ENCODE data around the gene RIBC2.

RIBC2 gene

DNA sequence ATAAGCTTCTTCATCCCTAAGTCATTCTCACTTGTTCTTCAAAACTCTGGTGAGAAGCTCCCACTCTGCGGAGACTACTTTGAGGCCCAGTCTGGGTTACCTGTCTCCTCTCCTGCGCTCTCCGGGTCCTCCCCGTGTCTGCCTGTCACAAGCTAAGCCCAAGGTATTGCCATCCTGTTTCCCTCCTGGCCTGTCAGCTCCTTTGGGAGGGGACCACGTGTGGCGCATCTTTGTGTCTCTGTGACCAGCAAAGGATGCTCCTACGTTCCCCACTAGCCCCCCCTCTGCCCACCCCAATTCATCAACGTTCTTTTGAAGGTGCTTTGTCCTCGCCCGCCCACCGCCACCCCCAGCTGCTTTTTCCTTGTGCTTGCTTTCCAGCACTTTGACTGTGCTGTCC is 57.4 kb downstream of the RIBC2 start:
- H3K27ac ChIP-seq (ENCODE audit: insufficient read depth, low read length, poor library complexity, severe bottlenecking): no peak overlapping the region
- DNase-seq: no peak
- H3K4me3 ChIP-seq (ENCODE audit: insufficient read depth, low read depth, low read length, poor library complexity, severe bottlenecking): no peak overlapping the region
- H3K9me3 ChIP-seq (ENCODE audit: control insufficient read depth, low read length): no peaks in the 10 kb centered on the region
- peaks cover 3% of the 10 kb centered on the region for H3K27me3 ChIP-seq (replicated peaks; ENCODE audit: control insufficient read depth, insufficient read depth, low read length, poor library complexity, severe bottlenecking)
- no peaks in the 10 kb centered on the region for H3K36me3 ChIP-seq (ENCODE audit: control insufficient read depth, insufficient read depth, low read length)
- no peaks in the 10 kb centered on the region for H3K4me1 ChIP-seq (ENCODE audit: control insufficient read depth, insufficient read depth, low read length, poor library complexity, severe bottlenecking)

DNA sequence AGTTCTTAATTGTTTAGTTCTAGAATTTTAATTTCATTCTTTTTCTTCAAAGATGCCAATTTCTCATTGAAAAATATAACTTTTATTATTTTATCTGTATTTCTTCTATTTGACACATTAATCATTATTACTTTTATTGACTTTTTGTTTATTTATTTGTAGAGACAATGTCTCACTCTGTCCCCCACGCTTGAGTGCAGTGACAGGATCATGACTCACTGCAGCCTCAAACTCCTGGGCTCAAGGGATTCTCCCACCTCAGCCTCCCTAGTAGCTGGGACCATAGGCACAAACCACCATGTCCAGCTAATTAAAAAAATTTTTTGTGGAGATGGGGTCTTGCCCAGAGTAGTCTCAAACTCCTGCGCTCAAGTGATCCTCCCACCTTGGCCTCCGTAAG is 58.9 kb downstream of the RIBC2 start:
- DNase-seq: no peak
- H3K4me1 ChIP-seq (ENCODE audit: control insufficient read depth, insufficient read depth, low read length, poor library complexity, severe bottlenecking): no peaks in the 10 kb centered on the region
- no peaks in the 10 kb centered on the region for H3K9me3 ChIP-seq (ENCODE audit: control insufficient read depth, low read length)
- H3K36me3 ChIP-seq (ENCODE audit: control insufficient read depth, insufficient read depth, low read length): no peaks in the 10 kb centered on the region
- peaks cover 3% of the 10 kb centered on the region for H3K27me3 ChIP-seq (replicated peaks; ENCODE audit: control insufficient read depth, insufficient read depth, low read length, poor library complexity, severe bottlenecking)
- no peak overlapping the region for H3K27ac ChIP-seq (ENCODE audit: insufficient read depth, low read length, poor library complexity, severe bottlenecking)
- H3K4me3 ChIP-seq (ENCODE audit: insufficient read depth, low read depth, low read length, poor library complexity, severe bottlenecking): no peak overlapping the region

DNA sequence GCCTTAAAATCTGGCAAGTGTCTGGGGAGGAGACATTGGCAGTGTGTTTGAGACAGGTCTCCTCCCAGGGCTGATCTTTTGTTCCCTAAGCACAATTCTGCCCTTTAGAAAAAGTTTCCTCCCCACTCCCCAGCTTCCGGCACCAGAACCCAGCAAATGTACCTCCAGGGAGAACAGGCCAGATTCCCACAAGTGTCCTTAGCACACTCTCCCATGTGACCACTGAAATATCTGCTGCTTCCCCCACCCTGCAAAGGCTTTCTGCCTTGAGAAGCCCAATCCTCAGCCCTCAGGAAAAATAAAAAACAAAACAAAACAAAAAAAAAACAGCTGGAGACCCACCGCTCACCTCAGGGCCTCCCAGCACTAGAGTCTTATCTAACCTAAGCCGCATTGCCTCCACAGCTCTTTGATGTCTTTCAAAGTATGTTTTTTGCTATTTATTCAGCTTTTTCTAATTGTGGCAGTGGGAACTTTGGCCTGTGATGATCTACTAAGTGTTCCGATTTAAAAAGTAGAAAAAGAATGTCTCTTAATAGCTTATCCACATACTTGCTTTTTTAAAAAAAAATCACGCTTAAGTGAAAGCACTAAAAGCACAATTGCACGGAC is 60.2 kb downstream of the RIBC2 start:
- no peaks in the 10 kb centered on the region for H3K36me3 ChIP-seq (ENCODE audit: control insufficient read depth, insufficient read depth, low read length)
- no peaks in the 10 kb centered on the region for H3K9me3 ChIP-seq (ENCODE audit: control insufficient read depth, low read length)
- H3K27ac ChIP-seq (ENCODE audit: insufficient read depth, low read length, poor library complexity, severe bottlenecking): no peak overlapping the region
- no peaks in the 10 kb centered on the region for H3K4me1 ChIP-seq (ENCODE audit: control insufficient read depth, insufficient read depth, low read length, poor library complexity, severe bottlenecking)
- H3K27me3 ChIP-seq (replicated peaks; ENCODE audit: control insufficient read depth, insufficient read depth, low read length, poor library complexity, severe bottlenecking): peaks cover 3% of the 10 kb centered on the region
- H3K4me3 ChIP-seq (ENCODE audit: insufficient read depth, low read depth, low read length, poor library complexity, severe bottlenecking): no peak overlapping the region
- no peak for DNase-seq

DNA sequence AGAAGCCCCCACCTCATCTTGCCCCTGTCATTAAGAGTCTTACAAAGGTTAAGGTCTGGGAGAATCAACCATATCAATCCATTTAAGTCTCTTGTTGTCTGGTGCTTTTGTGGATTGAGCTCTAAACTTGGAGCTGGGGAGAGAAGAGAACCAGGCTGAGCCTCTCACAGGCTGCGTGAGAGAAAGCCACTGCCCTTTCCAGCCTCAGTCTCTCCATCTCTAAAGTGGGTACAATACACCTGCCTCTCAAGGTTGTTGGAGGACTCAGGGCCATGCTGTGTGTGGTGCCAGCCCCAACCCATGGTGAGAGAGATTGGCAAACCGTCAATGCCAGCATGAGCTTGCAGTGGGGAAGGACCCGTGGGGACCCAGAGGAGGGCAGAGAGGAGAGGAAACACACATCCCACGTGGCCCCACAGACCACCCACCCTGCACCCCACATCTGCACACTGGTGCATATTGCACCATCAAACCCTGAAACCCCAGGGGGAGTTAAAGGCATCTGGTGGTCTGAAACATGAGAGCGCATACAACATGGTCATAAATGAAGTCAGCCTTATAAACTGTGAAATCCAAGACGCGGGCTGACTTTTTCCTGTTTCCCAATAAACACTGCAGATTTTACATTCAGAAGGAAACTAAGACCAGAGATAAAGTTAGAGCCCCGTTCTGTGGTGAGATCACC is 61.7 kb downstream of the RIBC2 start:
- H3K27me3 ChIP-seq (replicated peaks; ENCODE audit: control insufficient read depth, insufficient read depth, low read length, poor library complexity, severe bottlenecking): peaks cover 3% of the 10 kb centered on the region
- H3K4me3 ChIP-seq (ENCODE audit: insufficient read depth, low read depth, low read length, poor library complexity, severe bottlenecking): no peak overlapping the region
- H3K4me1 ChIP-seq (ENCODE audit: control insufficient read depth, insufficient read depth, low read length, poor library complexity, severe bottlenecking): no peaks in the 10 kb centered on the region
- no peaks in the 10 kb centered on the region for H3K9me3 ChIP-seq (ENCODE audit: control insufficient read depth, low read length)
- H3K36me3 ChIP-seq (ENCODE audit: control insufficient read depth, insufficient read depth, low read length): no peaks in the 10 kb centered on the region
- H3K27ac ChIP-seq (ENCODE audit: insufficient read depth, low read length, poor library complexity, severe bottlenecking): no peak overlapping the region
- no peak for DNase-seq

DNA sequence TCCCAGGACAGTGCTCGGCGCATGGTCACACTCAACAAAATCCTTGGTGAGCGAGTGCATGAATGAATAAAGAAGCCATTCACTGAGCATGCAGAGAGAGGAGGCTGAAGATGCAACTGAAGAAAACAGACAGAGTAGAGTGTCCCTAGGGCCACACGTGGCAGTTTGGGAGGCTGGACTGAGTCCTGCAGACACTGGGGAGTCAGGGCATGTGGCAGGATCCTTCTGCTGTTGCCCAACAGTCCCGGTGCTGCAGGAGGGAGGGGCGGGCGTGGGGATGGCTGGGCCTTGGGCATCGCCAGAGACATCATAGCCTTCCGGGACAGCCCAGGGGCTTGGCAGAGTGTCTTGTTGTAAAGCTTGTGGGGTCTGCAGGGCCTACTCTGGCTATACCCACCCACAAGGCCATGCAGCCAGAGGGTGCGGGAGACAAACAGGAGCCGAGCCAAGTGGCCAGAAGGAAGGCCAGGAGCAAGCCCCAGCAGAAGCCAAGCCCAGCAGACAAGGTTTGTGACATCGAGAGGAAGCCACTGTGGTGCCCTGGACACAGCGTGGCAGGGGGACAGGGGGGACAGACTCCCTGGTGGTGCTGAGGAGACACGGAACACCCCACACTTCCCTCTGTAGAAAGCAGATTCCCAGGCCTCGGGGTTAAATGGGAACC is 62.5 kb downstream of the RIBC2 start:
- Histone ChIP-seq H3K27me3 (replicated peaks; ENCODE audit: control insufficient read depth, insufficient read depth, low read length, poor library complexity, severe bottlenecking) (peaks cover 3% of the 10 kb centered on the region), H3K27ac (ENCODE audit: insufficient read depth, low read length, poor library complexity, severe bottlenecking) (no peak overlapping the region), H3K4me1 (ENCODE audit: control insufficient read depth, insufficient read depth, low read length, poor library complexity, severe bottlenecking) (no peaks in the 10 kb centered on the region), H3K4me3 (ENCODE audit: insufficient read depth, low read depth, low read length, poor library complexity, severe bottlenecking) (no peak overlapping the region), H3K36me3 (ENCODE audit: control insufficient read depth, insufficient read depth, low read length) (no peaks in the 10 kb centered on the region), H3K9me3 (ENCODE audit: control insufficient read depth, low read length) (no peaks in the 10 kb centered on the region)
- DNase-seq: no peak

DNA sequence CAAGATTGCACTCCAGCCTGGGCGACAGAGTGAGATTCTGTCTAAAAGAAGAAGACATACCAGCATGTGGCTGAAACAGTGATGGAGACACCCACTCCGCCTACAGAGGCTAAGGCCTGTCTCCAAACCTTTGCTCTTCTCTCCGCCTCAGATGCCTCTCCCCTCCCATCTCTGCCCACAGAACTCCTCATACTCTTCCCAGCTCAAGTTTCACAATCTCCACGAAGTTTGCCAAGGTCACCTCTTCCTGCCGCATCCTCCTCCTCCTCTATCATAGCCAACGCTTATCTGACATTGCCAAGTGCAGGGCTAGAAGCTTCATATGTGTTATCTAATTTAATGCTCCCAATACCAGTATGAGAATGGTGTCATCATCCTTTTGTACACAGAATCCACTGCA is 63.3 kb downstream of the RIBC2 start:
- Histone ChIP-seq H3K4me3 (ENCODE audit: insufficient read depth, low read depth, low read length, poor library complexity, severe bottlenecking) (no peak overlapping the region), H3K36me3 (ENCODE audit: control insufficient read depth, insufficient read depth, low read length) (no peaks in the 10 kb centered on the region), H3K27me3 (replicated peaks; ENCODE audit: control insufficient read depth, insufficient read depth, low read length, poor library complexity, severe bottlenecking) (peaks cover 3% of the 10 kb centered on the region), H3K4me1 (ENCODE audit: control insufficient read depth, insufficient read depth, low read length, poor library complexity, severe bottlenecking) (no peaks in the 10 kb centered on the region), H3K9me3 (ENCODE audit: control insufficient read depth, low read length) (no peaks in the 10 kb centered on the region), H3K27ac (ENCODE audit: insufficient read depth, low read length, poor library complexity, severe bottlenecking) (no peak overlapping the region)
- DNase-seq: no peak

DNA sequence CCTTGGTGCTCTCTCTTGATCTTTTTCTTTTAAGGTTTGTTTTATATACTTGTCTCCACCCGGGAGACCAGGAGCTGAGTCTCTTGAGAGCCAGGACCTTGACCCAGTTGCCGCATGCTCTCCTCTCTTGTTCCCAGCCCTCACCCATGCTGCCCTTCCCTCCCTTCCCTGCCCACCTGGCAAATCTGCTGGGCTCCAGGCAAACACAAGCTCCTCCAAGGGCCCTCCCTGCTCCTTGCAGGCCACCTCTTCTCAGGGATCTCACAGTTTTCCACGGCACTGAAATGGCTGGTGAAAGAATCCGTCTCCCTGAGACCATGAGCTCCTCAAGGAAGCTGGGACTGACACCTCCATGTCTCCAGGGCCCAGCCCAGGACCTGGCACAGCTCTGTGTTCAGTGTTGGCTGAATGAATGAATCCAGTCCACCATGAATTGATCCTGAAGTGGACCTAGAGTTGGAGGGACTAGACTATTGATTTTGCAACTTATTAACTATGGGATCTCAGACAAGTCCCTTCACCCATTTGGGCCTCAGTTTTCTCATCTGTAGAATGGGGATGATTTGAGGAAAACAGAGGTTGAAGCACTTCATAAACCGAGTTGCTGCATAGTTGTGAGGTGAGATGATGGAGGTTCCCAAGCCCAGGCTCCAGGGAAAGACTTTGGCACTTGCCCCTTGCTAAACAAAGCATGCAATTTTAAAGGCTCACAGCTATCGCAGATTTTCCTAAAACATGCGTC is 64.0 kb downstream of the RIBC2 start:
- H3K36me3 ChIP-seq (ENCODE audit: control insufficient read depth, insufficient read depth, low read length): no peaks in the 10 kb centered on the region

DNA sequence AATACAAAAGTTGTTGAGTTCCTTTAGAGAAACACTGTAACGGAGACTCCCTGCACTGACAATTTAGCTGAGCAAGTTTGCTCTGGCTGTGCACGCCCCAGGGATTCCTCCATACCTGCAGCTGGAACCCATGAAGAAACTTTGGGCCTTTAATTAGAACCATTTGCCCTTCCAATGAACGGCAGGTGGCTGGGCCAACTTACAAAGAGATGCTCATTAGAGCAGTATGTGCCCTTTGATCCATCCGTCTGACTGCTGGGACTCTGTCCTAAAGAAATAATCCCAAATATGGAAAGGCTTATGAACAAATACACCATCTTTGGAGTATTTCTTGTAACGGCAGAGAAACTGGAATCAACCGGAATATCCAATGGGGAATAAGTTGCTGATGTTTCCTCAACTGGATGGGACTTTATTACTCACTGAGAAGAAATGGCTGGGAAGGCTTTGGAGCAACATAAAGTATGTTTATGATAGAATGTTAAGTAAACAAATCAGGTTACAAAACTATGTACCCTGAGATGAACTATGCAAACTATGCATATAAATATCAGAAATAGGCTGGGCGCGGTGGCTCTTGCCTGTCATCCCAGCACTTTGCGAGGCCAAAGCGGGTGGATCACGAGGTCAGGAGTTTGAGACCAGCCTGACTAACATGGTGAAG is 64.7 kb downstream of the RIBC2 start:
- no peaks in the 10 kb centered on the region for H3K36me3 ChIP-seq (ENCODE audit: control insufficient read depth, insufficient read depth, low read length)
- peaks cover 3% of the 10 kb centered on the region for H3K27me3 ChIP-seq (replicated peaks; ENCODE audit: control insufficient read depth, insufficient read depth, low read length, poor library complexity, severe bottlenecking)
- no peaks in the 10 kb centered on the region for H3K9me3 ChIP-seq (ENCODE audit: control insufficient read depth, low read length)
- DNase-seq: no peak
- H3K27ac ChIP-seq (ENCODE audit: insufficient read depth, low read length, poor library complexity, severe bottlenecking): no peak overlapping the region
- H3K4me1 ChIP-seq (ENCODE audit: control insufficient read depth, insufficient read depth, low read length, poor library complexity, severe bottlenecking): no peaks in the 10 kb centered on the region
- no peak overlapping the region for H3K4me3 ChIP-seq (ENCODE audit: insufficient read depth, low read depth, low read length, poor library complexity, severe bottlenecking)

More for the DNA sequence above, 64.0 kb downstream of the RIBC2 start:
- Histone ChIP-seq H3K9me3 (ENCODE audit: control insufficient read depth, low read length) (no peaks in the 10 kb centered on the region), H3K27ac (ENCODE audit: insufficient read depth, low read length, poor library complexity, severe bottlenecking) (no peak overlapping the region), H3K4me1 (ENCODE audit: control insufficient read depth, insufficient read depth, low read length, poor library complexity, severe bottlenecking) (no peaks in the 10 kb centered on the region), H3K27me3 (replicated peaks; ENCODE audit: control insufficient read depth, insufficient read depth, low read length, poor library complexity, severe bottlenecking) (peaks cover 3% of the 10 kb centered on the region), H3K4me3 (ENCODE audit: insufficient read depth, low read depth, low read length, poor library complexity, severe bottlenecking) (no peak overlapping the region)
- DNase-seq: no peak

DNA sequence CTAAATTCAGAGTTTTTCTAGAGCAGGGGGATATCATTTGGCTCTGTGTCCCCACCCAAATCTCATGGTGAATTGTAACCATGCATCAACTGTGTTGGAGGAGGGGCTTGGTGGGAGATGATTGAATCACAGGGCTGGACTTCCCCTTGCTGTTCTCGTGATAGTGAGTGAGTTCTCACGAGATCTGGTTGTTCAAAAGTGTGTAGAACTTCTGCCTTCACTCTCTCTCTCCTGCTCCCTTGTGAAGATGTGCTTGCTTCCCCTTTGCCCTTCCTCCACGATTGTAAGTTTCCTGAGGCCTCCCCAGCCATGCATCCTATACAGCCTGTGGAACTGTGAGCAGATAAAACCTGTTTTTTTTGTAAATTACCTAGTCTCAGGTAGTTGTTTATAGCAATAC is 67.2 kb downstream of the RIBC2 start:
- Histone ChIP-seq H3K4me1 (ENCODE audit: control insufficient read depth, insufficient read depth, low read length, poor library complexity, severe bottlenecking) (no peaks in the 10 kb centered on the region), H3K4me3 (ENCODE audit: insufficient read depth, low read depth, low read length, poor library complexity, severe bottlenecking) (no peak overlapping the region), H3K27me3 (replicated peaks; ENCODE audit: control insufficient read depth, insufficient read depth, low read length, poor library complexity, severe bottlenecking) (no peaks in the 10 kb centered on the region), H3K27ac (ENCODE audit: insufficient read depth, low read length, poor library complexity, severe bottlenecking) (no peak overlapping the region), H3K36me3 (ENCODE audit: control insufficient read depth, insufficient read depth, low read length) (no peaks in the 10 kb centered on the region), H3K9me3 (ENCODE audit: control insufficient read depth, low read length) (no peaks in the 10 kb centered on the region)
- DNase-seq: no peak
